ENCODE measurements around the gene BCL2. TPM values are rescaled to one million over a fixed set of nuclear protein-coding genes. Genes with fewer than 3 reads are reported as not detected.

The BCL2 gene
- total RNA-seq, 1 experiment from 2014 or later: 2.6 TPM

DNA sequence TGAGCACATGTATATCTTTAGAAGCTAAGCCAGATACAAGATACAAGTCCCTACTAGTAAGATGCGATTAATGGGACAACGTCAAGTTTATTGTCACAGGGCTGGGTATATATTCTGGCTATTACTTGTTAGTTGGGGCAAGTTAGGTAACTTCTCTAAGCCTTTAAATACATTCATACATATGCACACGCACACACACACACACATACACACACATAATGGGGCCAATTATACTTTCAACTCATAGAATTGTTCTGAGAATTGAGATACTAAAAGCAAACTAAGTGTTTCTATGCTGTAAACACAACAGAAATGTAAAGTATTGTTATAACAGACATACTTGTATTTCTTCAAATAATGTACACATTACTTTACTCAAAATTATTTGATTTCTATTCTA, 116.1 kb downstream of the BCL2 start (continued):
- TF ChIP-seq FOXP1 (CRISPR knock-in tag; IDR thresholded peaks at IDR 0.05; ENCODE audit: borderline replicate concordance) (no peak), GABPB1 (CRISPR knock-in tag; IDR thresholded peaks at IDR 0.05) (no peak), GTF2I (CRISPR knock-in tag; conservative IDR thresholded peaks at IDR 0.05) (no peak), ZBTB21 (CRISPR knock-in tag; IDR thresholded peaks at IDR 0.05; ENCODE audit: borderline replicate concordance) (no peak), ESRRA (CRISPR knock-in tag; IDR thresholded peaks at IDR 0.05; ENCODE audit: borderline replicate concordance) (no peak), CBFB (CRISPR knock-in tag; IDR thresholded peaks at IDR 0.05; ENCODE audit: low read depth) (no peak)
- TF ChIP-seq, protein P1, sequence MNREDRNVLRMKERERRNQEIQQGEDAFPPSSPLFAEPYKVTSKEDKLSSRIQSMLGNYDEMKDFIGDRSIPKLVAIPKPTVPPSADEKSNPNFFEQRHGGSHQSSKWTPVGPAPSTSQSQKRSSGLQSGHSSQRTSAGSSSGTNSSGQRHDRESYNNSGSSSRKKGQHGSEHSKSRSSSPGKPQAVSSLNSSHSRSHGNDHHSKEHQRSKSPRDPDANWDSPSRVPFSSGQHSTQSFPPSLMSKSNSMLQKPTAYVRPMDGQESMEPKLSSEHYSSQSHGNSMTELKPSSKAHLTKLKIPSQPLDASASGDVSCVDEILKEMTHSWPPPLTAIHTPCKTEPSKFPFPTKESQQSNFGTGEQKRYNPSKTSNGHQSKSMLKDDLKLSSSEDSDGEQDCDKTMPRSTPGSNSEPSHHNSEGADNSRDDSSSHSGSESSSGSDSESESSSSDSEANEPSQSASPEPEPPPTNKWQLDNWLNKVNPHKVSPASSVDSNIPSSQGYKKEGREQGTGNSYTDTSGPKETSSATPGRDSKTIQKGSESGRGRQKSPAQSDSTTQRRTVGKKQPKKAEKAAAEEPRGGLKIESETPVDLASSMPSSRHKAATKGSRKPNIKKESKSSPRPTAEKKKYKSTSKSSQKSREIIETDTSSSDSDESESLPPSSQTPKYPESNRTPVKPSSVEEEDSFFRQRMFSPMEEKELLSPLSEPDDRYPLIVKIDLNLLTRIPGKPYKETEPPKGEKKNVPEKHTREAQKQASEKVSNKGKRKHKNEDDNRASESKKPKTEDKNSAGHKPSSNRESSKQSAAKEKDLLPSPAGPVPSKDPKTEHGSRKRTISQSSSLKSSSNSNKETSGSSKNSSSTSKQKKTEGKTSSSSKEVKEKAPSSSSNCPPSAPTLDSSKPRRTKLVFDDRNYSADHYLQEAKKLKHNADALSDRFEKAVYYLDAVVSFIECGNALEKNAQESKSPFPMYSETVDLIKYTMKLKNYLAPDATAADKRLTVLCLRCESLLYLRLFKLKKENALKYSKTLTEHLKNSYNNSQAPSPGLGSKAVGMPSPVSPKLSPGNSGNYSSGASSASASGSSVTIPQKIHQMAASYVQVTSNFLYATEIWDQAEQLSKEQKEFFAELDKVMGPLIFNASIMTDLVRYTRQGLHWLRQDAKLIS (CRISPR knock-in tag; IDR thresholded peaks at IDR 0.05; ENCODE audit: borderline replicate concordance): no peak
- TF ChIP-seq, protein P2, sequence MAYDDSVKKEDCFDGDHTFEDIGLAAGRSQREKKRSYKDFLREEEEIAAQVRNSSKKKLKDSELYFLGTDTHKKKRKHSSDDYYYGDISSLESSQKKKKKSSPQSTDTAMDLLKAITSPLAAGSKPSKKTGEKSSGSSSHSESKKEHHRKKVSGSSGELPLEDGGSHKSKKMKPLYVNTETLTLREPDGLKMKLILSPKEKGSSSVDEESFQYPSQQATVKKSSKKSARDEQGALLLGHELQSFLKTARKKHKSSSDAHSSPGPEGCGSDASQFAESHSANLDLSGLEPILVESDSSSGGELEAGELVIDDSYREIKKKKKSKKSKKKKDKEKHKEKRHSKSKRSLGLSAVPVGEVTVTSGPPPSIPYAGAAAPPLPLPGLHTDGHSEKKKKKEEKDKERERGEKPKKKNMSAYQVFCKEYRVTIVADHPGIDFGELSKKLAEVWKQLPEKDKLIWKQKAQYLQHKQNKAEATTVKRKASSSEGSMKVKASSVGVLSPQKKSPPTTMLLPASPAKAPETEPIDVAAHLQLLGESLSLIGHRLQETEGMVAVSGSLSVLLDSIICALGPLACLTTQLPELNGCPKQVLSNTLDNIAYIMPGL (CRISPR knock-in tag; IDR thresholded peaks at IDR 0.05): no peak
- TF ChIP-seq, protein P3, sequence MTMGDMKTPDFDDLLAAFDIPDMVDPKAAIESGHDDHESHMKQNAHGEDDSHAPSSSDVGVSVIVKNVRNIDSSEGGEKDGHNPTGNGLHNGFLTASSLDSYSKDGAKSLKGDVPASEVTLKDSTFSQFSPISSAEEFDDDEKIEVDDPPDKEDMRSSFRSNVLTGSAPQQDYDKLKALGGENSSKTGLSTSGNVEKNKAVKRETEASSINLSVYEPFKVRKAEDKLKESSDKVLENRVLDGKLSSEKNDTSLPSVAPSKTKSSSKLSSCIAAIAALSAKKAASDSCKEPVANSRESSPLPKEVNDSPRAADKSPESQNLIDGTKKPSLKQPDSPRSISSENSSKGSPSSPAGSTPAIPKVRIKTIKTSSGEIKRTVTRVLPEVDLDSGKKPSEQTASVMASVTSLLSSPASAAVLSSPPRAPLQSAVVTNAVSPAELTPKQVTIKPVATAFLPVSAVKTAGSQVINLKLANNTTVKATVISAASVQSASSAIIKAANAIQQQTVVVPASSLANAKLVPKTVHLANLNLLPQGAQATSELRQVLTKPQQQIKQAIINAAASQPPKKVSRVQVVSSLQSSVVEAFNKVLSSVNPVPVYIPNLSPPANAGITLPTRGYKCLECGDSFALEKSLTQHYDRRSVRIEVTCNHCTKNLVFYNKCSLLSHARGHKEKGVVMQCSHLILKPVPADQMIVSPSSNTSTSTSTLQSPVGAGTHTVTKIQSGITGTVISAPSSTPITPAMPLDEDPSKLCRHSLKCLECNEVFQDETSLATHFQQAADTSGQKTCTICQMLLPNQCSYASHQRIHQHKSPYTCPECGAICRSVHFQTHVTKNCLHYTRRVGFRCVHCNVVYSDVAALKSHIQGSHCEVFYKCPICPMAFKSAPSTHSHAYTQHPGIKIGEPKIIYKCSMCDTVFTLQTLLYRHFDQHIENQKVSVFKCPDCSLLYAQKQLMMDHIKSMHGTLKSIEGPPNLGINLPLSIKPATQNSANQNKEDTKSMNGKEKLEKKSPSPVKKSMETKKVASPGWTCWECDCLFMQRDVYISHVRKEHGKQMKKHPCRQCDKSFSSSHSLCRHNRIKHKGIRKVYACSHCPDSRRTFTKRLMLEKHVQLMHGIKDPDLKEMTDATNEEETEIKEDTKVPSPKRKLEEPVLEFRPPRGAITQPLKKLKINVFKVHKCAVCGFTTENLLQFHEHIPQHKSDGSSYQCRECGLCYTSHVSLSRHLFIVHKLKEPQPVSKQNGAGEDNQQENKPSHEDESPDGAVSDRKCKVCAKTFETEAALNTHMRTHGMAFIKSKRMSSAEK (CRISPR knock-in tag; IDR thresholded peaks at IDR 0.05; ENCODE audit: borderline replicate concordance): no peak

DNA sequence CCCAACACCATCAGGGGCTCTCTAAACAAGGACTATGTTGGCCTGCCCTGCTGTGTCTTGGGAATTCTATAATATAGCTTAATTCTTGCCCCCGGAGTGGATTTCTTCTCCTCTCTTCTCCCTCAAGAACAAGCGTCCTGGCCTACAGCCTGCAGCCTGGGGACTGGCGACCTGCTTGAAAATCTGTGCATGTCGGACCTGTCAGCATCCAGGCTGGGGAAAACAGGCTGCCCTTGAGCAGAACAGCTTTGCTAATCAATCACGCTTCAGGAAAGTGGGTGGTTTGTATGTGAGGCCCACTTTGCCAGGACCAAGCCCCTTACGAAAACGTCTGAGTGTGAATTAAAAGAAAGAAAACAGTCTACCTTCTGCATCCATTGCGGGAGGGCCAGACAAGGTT, 116.7 kb downstream of the BCL2 start:
- Mint-ChIP-seq H3K27ac (no peak overlapping the region), H3K36me3 (no peaks in the 10 kb centered on the region), H3K4me1 (peaks cover 5% of the 10 kb centered on the region), H3K27me3 (ENCODE audit: low read depth) (no peaks in the 10 kb centered on the region), H3K9me3 (no peaks in the 10 kb centered on the region), H3K4me3 (no peak overlapping the region)
- ATAC-seq: no peak
- DNase-seq (ENCODE audit: low spot score): no peak
- CTCF ChIA-PET: no interaction called here
- POLR2A ChIA-PET: no interaction called here
- TF ChIP-seq MYBL2 (CRISPR knock-in tag; IDR thresholded peaks at IDR 0.05): no peak
- TF ChIP-seq IRF2 (CRISPR knock-in tag; IDR thresholded peaks at IDR 0.05; ENCODE audit: borderline replicate concordance, low read depth): no peak
- TF ChIP-seq, protein P4, sequence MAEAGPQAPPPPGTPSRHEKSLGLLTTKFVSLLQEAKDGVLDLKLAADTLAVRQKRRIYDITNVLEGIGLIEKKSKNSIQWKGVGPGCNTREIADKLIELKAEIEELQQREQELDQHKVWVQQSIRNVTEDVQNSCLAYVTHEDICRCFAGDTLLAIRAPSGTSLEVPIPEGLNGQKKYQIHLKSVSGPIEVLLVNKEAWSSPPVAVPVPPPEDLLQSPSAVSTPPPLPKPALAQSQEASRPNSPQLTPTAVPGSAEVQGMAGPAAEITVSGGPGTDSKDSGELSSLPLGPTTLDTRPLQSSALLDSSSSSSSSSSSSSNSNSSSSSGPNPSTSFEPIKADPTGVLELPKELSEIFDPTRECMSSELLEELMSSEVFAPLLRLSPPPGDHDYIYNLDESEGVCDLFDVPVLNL (CRISPR knock-in tag; IDR thresholded peaks at IDR 0.05; ENCODE audit: borderline replicate concordance, low read depth): no peak
- no peak for TF ChIP-seq TEAD1 (CRISPR knock-in tag; IDR thresholded peaks at IDR 0.05)
- TF ChIP-seq, protein P5, sequence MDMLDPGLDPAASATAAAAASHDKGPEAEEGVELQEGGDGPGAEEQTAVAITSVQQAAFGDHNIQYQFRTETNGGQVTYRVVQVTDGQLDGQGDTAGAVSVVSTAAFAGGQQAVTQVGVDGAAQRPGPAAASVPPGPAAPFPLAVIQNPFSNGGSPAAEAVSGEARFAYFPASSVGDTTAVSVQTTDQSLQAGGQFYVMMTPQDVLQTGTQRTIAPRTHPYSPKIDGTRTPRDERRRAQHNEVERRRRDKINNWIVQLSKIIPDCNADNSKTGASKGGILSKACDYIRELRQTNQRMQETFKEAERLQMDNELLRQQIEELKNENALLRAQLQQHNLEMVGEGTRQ (CRISPR knock-in tag; IDR thresholded peaks at IDR 0.05): no peak
- TF ChIP-seq KAT7 (CRISPR knock-in tag; IDR thresholded peaks at IDR 0.05; ENCODE audit: borderline replicate concordance): no peak
- TF ChIP-seq, protein P6, sequence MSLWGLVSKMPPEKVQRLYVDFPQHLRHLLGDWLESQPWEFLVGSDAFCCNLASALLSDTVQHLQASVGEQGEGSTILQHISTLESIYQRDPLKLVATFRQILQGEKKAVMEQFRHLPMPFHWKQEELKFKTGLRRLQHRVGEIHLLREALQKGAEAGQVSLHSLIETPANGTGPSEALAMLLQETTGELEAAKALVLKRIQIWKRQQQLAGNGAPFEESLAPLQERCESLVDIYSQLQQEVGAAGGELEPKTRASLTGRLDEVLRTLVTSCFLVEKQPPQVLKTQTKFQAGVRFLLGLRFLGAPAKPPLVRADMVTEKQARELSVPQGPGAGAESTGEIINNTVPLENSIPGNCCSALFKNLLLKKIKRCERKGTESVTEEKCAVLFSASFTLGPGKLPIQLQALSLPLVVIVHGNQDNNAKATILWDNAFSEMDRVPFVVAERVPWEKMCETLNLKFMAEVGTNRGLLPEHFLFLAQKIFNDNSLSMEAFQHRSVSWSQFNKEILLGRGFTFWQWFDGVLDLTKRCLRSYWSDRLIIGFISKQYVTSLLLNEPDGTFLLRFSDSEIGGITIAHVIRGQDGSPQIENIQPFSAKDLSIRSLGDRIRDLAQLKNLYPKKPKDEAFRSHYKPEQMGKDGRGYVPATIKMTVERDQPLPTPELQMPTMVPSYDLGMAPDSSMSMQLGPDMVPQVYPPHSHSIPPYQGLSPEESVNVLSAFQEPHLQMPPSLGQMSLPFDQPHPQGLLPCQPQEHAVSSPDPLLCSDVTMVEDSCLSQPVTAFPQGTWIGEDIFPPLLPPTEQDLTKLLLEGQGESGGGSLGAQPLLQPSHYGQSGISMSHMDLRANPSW (CRISPR knock-in tag; conservative IDR thresholded peaks at IDR 0.05; ENCODE audit: low read depth): no peak
- TF ChIP-seq JUN (CRISPR knock-in tag; IDR thresholded peaks at IDR 0.05): no peak
- TF ChIP-seq, protein P7, sequence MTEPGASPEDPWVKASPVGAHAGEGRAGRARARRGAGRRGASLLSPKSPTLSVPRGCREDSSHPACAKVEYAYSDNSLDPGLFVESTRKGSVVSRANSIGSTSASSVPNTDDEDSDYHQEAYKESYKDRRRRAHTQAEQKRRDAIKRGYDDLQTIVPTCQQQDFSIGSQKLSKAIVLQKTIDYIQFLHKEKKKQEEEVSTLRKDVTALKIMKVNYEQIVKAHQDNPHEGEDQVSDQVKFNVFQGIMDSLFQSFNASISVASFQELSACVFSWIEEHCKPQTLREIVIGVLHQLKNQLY (CRISPR knock-in tag; IDR thresholded peaks at IDR 0.05): no peak
- TF ChIP-seq, protein P8, sequence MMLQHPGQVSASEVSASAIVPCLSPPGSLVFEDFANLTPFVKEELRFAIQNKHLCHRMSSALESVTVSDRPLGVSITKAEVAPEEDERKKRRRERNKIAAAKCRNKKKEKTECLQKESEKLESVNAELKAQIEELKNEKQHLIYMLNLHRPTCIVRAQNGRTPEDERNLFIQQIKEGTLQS (CRISPR knock-in tag; conservative IDR thresholded peaks at IDR 0.05): no peak
- no peak for TF ChIP-seq CREM (CRISPR knock-in tag; IDR thresholded peaks at IDR 0.05)
- TF ChIP-seq ZNF671 (CRISPR knock-in tag; IDR thresholded peaks at IDR 0.05): no peak
